ENCODE data around the gene ATP2B2. TPM values are rescaled to one million over a fixed set of nuclear protein-coding genes. Genes with fewer than 3 reads are reported as not detected.

The ATP2B2 gene
- total and polyA plus RNA-seq, 2 experiments from 2014 or later: 0.42 to 0.63 TPM

DNA sequence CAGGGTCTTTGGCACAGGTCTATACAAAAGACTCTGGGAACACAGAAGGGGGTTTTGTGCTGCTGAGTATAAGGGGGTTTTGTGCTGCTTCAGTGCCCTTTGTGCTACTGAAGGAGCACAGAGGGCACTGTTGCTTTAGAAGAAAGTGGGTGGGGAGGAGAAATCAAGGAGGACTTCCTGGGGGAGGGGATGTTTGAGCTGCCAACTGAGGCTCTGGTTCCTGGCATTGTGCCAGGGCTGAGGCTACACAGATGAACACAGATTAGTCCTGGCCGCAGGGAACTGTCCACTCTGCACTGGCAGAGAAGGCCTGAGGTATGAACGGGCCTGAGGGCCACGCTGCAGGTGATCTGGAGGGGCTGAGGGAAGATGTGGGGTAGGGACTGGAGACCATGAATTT lies 152.2 kb downstream of the ATP2B2 start:
- Histone ChIP-seq H3K36me3 (ENCODE audit: insufficient read depth) (no peaks in the 10 kb centered on the region), H3K27me3 (ENCODE audit: insufficient read depth) (no peaks in the 10 kb centered on the region), H3K79me2 (replicated peaks; ENCODE audit: insufficient read depth) (no peaks in the 10 kb centered on the region), H2AFZ (no peak overlapping the region), H3K4me2 (no peak overlapping the region), H3K4me3 (no peak overlapping the region), H4K20me1 (replicated peaks; ENCODE audit: insufficient read depth) (no peaks in the 10 kb centered on the region), H3K4me1 (ENCODE audit: insufficient read depth) (no peaks in the 10 kb centered on the region), H3F3A (replicated peaks; ENCODE audit: low read depth) (no peaks in the 10 kb centered on the region), H3K27ac (ENCODE audit: low read depth) (no peak overlapping the region), H3K9me2 (ENCODE audit: insufficient read depth) (no peaks in the 10 kb centered on the region)
- TF ChIP-seq, protein P1, sequence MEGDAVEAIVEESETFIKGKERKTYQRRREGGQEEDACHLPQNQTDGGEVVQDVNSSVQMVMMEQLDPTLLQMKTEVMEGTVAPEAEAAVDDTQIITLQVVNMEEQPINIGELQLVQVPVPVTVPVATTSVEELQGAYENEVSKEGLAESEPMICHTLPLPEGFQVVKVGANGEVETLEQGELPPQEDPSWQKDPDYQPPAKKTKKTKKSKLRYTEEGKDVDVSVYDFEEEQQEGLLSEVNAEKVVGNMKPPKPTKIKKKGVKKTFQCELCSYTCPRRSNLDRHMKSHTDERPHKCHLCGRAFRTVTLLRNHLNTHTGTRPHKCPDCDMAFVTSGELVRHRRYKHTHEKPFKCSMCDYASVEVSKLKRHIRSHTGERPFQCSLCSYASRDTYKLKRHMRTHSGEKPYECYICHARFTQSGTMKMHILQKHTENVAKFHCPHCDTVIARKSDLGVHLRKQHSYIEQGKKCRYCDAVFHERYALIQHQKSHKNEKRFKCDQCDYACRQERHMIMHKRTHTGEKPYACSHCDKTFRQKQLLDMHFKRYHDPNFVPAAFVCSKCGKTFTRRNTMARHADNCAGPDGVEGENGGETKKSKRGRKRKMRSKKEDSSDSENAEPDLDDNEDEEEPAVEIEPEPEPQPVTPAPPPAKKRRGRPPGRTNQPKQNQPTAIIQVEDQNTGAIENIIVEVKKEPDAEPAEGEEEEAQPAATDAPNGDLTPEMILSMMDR (conservative IDR thresholded peaks at IDR 0.05; ENCODE audit: low read depth in 2 of 2): peak in 1 of 2 experiments; percentile 13; a peak in 1 of 4 replicates
- no peak for TF ChIP-seq STAT1 (IDR thresholded peaks at IDR 0.05; ENCODE audit: unreplicated experiment)
- TF ChIP-seq EZH2phosphoT487 (IDR thresholded peaks at IDR 0.05; ENCODE audit: unreplicated experiment): no peak
- TF ChIP-seq POLR2AphosphoS5 (IDR thresholded peaks at IDR 0.05; ENCODE audit: low read depth): no peak
- DNase-seq (ENCODE audit: low spot score): no peak
- ATAC-seq: no peak
- Mint-ChIP-seq H3K36me3 (ENCODE audit: low read depth) (no peaks in the 10 kb centered on the region), H3K9me3 (no peaks in the 10 kb centered on the region), H3K27ac (no peak overlapping the region; the same call in 1 of the 2 replicates), H3K27me3 (ENCODE audit: insufficient read depth, low read depth, poor library complexity) (peaks cover 9% of the 10 kb centered on the region), H3K4me3 (no peak overlapping the region), H3K4me1 (peaks cover 15% of the 10 kb centered on the region; the same call in 2 of the 3 replicates)

DNA sequence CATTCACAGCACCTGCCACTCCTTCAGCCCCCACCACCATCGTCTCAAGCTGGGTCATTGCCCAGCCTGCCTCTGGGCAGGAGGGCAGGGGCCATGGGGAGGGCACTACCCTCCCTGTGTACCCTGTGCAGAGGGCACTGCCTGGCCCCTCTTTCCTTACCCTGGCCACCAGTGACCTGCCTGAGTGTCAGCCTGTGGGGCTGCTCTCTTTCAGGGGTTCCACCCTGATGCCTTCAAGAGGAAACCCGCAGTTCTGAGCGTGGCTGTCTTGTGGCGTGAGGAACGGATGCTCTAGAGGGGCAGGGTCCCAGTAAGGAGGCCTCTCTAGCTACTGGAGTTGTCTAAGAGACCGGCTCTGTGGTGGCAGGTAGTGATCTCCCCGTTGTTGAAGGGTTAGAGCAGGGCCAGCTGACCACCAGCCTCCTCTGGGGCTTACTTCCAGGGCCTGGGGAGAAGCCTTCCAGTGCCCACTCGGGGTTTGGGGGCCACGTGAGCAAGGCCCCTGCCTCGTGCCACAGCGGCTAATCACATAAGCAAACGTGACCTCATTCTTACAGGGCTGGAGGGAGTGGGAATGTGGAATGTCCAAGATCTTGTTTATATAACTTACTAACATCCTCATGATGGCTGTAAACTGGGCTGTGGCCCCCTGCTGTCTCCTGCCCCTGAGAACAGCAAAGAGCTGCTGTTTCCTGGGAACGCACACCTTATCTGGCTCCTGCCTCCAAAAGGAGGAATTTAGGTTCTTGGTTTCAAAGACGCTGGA lies 153.1 kb downstream of the ATP2B2 start:
- Histone ChIP-seq H3K4me3 (no peak overlapping the region), H3F3A (replicated peaks; ENCODE audit: low read depth) (no peaks in the 10 kb centered on the region), H3K4me1 (ENCODE audit: insufficient read depth) (no peaks in the 10 kb centered on the region), H4K20me1 (replicated peaks; ENCODE audit: insufficient read depth) (no peaks in the 10 kb centered on the region), H3K79me2 (replicated peaks; ENCODE audit: insufficient read depth) (no peaks in the 10 kb centered on the region), H3K4me2 (no peak overlapping the region), H3K27me3 (ENCODE audit: insufficient read depth) (no peaks in the 10 kb centered on the region), H2AFZ (no peak overlapping the region), H3K27ac (ENCODE audit: low read depth) (no peak overlapping the region), H3K9me2 (ENCODE audit: insufficient read depth) (no peaks in the 10 kb centered on the region), H3K36me3 (ENCODE audit: insufficient read depth) (no peaks in the 10 kb centered on the region)
- Mint-ChIP-seq H3K4me1 (peaks cover 15% of the 10 kb centered on the region; the same call in 2 of the 3 replicates), H3K36me3 (ENCODE audit: low read depth) (no peaks in the 10 kb centered on the region), H3K27me3 (ENCODE audit: insufficient read depth, low read depth, poor library complexity) (peaks cover 12% of the 10 kb centered on the region), H3K4me3 (no peak overlapping the region), H3K9me3 (no peaks in the 10 kb centered on the region), H3K27ac (no peak overlapping the region)
- TF ChIP-seq POLR2AphosphoS5 (IDR thresholded peaks at IDR 0.05; ENCODE audit: low read depth) (no peak), STAT1 (IDR thresholded peaks at IDR 0.05; ENCODE audit: unreplicated experiment) (no peak)
- ATAC-seq: no peak
- no peak for DNase-seq (ENCODE audit: low spot score)

DNA sequence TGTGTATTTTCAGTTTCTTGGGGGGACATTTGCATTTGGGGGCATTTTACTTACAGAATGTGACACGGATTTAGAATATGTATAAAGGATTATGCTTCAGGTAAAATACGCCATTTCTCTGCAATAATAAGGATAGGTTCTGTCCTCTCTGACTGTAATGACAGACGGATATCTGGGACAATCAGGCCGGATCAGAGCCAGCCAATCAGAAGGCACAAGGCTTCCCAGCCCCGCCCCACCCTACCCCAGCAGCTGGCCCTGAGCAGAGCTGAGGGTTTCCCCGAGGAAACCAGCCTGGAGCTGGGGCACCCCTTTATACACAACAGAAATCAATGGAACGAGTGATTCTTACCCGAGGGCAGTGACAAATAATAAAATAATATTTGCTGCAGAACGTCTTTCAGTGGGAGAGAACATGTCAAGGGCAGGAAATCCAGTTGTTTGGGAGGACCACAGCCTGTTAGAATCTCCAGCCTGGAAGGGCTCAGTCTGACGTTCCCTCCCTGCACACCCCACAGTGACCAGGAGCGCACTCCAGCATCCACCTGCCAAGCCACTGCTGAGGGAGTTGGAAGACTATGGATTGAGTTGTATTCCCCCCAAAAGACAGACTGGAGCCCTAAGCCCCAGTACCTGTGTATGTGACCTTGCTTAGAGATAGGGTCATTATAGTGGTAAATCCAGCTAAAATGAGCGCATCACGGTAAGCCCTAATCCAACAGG lies 154.2 kb downstream of the ATP2B2 start:
- no peaks in the 10 kb centered on the region for H3K36me3 ChIP-seq (ENCODE audit: insufficient read depth)
- Mint-ChIP-seq H3K27ac (no peak overlapping the region; the same call in 1 of the 2 replicates), H3K9me3 (no peaks in the 10 kb centered on the region), H3K36me3 (ENCODE audit: low read depth) (no peaks in the 10 kb centered on the region), H3K27me3 (ENCODE audit: insufficient read depth, low read depth, poor library complexity) (peaks cover 15% of the 10 kb centered on the region), H3K4me1 (peaks cover 15% of the 10 kb centered on the region), H3K4me3 (no peak overlapping the region)
- no peaks in the 10 kb centered on the region for H3K4me1 ChIP-seq (ENCODE audit: insufficient read depth)
- no peaks in the 10 kb centered on the region for H3K79me2 ChIP-seq (replicated peaks; ENCODE audit: insufficient read depth)
- H3K4me2 ChIP-seq: no peak overlapping the region
- H3F3A ChIP-seq (replicated peaks; ENCODE audit: low read depth): no peaks in the 10 kb centered on the region
- H3K9me2 ChIP-seq (ENCODE audit: insufficient read depth): no peaks in the 10 kb centered on the region
- H3K27me3 ChIP-seq (ENCODE audit: insufficient read depth): no peaks in the 10 kb centered on the region
- H3K27ac ChIP-seq (ENCODE audit: low read depth): no peak overlapping the region
- no peak overlapping the region for H3K4me3 ChIP-seq
- H2AFZ ChIP-seq: 0 out of 2 replicates have a peak overlapping the region, but pooled peaks have one; percentile 1
- DNase-seq (ENCODE audit: low spot score) (peak; percentile 69), ATAC-seq (peak; percentile 86)
- no peaks in the 10 kb centered on the region for H4K20me1 ChIP-seq (replicated peaks; ENCODE audit: insufficient read depth)
- TF ChIP-seq JUNB (IDR thresholded peaks at IDR 0.05; ENCODE audit: unreplicated experiment) (no peak), EZH2phosphoT487 (IDR thresholded peaks at IDR 0.05; ENCODE audit: unreplicated experiment) (no peak), ZNF331 (CRISPR knock-in tag; IDR thresholded peaks at IDR 0.05; ENCODE audit: low read depth) (no peak)

Measured in GM23338 (cell line).